Gastrocnemius medialis (tissue), 4 donors: Measurements from ENCODE around the gene KLRC2.

ENCODE experiments used
- CTCF ChIP-seq, 5 experiments: fragments of 450-650 bp in 3 of 5; fragments of 200-600 bp in 2 of 5; sonication (generic) in 2 of 5; IDR thresholded peaks in 4 of 5; conservative IDR thresholded peaks in 1 of 5; 1 replicate in 4 of 5; 2 replicates in 1 of 5; pipeline ENCODE4 v1.5.1; 2016 to 2019; ENCODE audit warnings: antibody characterized with exemption in 5 of 5, mild to moderate bottlenecking in 3 of 5, moderate library complexity in 3 of 5
- POLR2A ChIP-seq, 2 donors: fragments of 450-650 bp; IDR thresholded peaks; one replicate each; pipeline ENCODE4 v1.6.1; 2017; ENCODE audit warnings: antibody characterized with exemption in 2 of 2, mild to moderate bottlenecking in 2 of 2, moderate library complexity in 2 of 2

GRCh38 chr12:10386857-10387256 is 49.0 kb downstream of the KLRC2 start:
- no peak for TF ChIP-seq POLR2A (IDR thresholded peaks at IDR 0.05)
- TF ChIP-seq CTCF (IDR thresholded peaks at IDR 0.05 in 4 of 5, conservative IDR thresholded peaks at IDR 0.05 in 1 of 5) = no peak
